ENCODE measurements around the gene NAXE.

The NAXE gene

GRCh38 chr1:156619582-156619955 is 28.0 kb downstream of the NAXE start:
- peaks cover 93% of the 10 kb centered on the region for H3K27me3 ChIP-seq (replicated peaks; ENCODE audit: insufficient read depth, low read length)
- H3K4me2 ChIP-seq (ENCODE audit: low read depth, low read length) = no peak overlapping the region
- H3F3A ChIP-seq (ENCODE audit: insufficient read depth, low read length) = no peaks in the 10 kb centered on the region
- no peak overlapping the region for H2AFZ ChIP-seq (ENCODE audit: low read length)
- no peak for TF ChIP-seq EZH2 (optimal IDR thresholded peaks at IDR 0.05; ENCODE audit: low read depth, low read length)
- no peak for TF ChIP-seq EZH2phosphoT487 (IDR thresholded peaks at IDR 0.05; ENCODE audit: low read length)
- no peak for TF ChIP-seq CTCF (IDR thresholded peaks at IDR 0.05; ENCODE audit: low read length)
- H3K4me3 ChIP-seq (ENCODE audit: low read length) = no peak overlapping the region
- 0 out of 2 replicates have a peak, but pooled peaks cover 2% of the 10 kb centered on the region for H4K20me1 ChIP-seq (ENCODE audit: insufficient read depth, low read length)
- H3K9me2 ChIP-seq (replicated peaks; ENCODE audit: insufficient read depth, low read length) = no peaks in the 10 kb centered on the region
- H3K9me3 ChIP-seq (replicated peaks; ENCODE audit: insufficient read depth, low read length) = no peaks in the 10 kb centered on the region
- H3K27ac ChIP-seq (ENCODE audit: low read length) = no peak overlapping the region
- H3K4me1 ChIP-seq (ENCODE audit: low read length) = no peaks in the 10 kb centered on the region
- no peak for DNase-seq
- H3K9ac ChIP-seq (ENCODE audit: low read length) = no peak overlapping the region
- no peaks in the 10 kb centered on the region for H3K36me3 ChIP-seq (replicated peaks; ENCODE audit: insufficient read depth, low read length)
- no peaks in the 10 kb centered on the region for H3K79me2 ChIP-seq (ENCODE audit: low read length)

GRCh38 chr1:156622581-156623297 is 31.2 kb downstream of the NAXE start:
- Histone ChIP-seq H3K9me3 (replicated peaks; ENCODE audit: insufficient read depth, low read length) (no peaks in the 10 kb centered on the region), H2AFZ (ENCODE audit: low read length) (no peak overlapping the region), H3K4me1 (ENCODE audit: low read length) (peaks cover 14% of the 10 kb centered on the region), H3K9me2 (replicated peaks; ENCODE audit: insufficient read depth, low read length) (no peaks in the 10 kb centered on the region), H3K27ac (ENCODE audit: low read length) (no peak overlapping the region), H3K27me3 (replicated peaks; ENCODE audit: insufficient read depth, low read length) (peaks cover 86% of the 10 kb centered on the region), H3K36me3 (replicated peaks; ENCODE audit: insufficient read depth, low read length) (no peaks in the 10 kb centered on the region), H3K4me2 (ENCODE audit: low read depth, low read length) (no peak overlapping the region), H3K9ac (ENCODE audit: low read length) (no peak overlapping the region), H3K4me3 (ENCODE audit: low read length) (no peak overlapping the region), H3F3A (ENCODE audit: insufficient read depth, low read length) (peaks cover 5% of the 10 kb centered on the region; the same call in 1 of the 2 replicates), H4K20me1 (ENCODE audit: insufficient read depth, low read length) (0 out of 2 replicates have a peak, but pooled peaks cover 2% of the 10 kb centered on the region), H3K79me2 (ENCODE audit: low read length) (no peaks in the 10 kb centered on the region)
- TF ChIP-seq CTCF (IDR thresholded peaks at IDR 0.05; ENCODE audit: low read length) (no peak), EZH2 (optimal IDR thresholded peaks at IDR 0.05; ENCODE audit: low read depth, low read length) (no peak), EZH2phosphoT487 (IDR thresholded peaks at IDR 0.05; ENCODE audit: low read length) (no peak)
- no peak for DNase-seq

- H3K27me3 ChIP-seq (replicated peaks; ENCODE audit: insufficient read depth, low read length) = peaks cover 81% of the 10 kb centered on the region
Observed at GRCh38 chr1:156623946-156624813, 32.6 kb downstream of the NAXE start.

More at GRCh38 chr1:156623946-156624813, 32.6 kb downstream of the NAXE start:
- peak; percentile 34 for DNase-seq
- Histone ChIP-seq H3K9me2 (replicated peaks; ENCODE audit: insufficient read depth, low read length) (no peaks in the 10 kb centered on the region), H3K4me3 (ENCODE audit: low read length) (peak overlapping the region; percentile 47), H3K36me3 (replicated peaks; ENCODE audit: insufficient read depth, low read length) (no peaks in the 10 kb centered on the region), H3K9me3 (replicated peaks; ENCODE audit: insufficient read depth, low read length) (no peaks in the 10 kb centered on the region), H3K4me2 (ENCODE audit: low read depth, low read length) (peak overlapping the region; percentile 38; the same call in 1 of the 2 replicates), H3K9ac (ENCODE audit: low read length) (no peak overlapping the region), H3K4me1 (ENCODE audit: low read length) (peaks cover 14% of the 10 kb centered on the region), H4K20me1 (ENCODE audit: insufficient read depth, low read length) (0 out of 2 replicates have a peak, but pooled peaks cover 2% of the 10 kb centered on the region), H3F3A (ENCODE audit: insufficient read depth, low read length) (peaks cover 5% of the 10 kb centered on the region; the same call in 1 of the 2 replicates), H3K27ac (ENCODE audit: low read length) (no peak overlapping the region), H2AFZ (ENCODE audit: low read length) (no peak overlapping the region), H3K79me2 (ENCODE audit: low read length) (no peaks in the 10 kb centered on the region)
- TF ChIP-seq EZH2 (optimal IDR thresholded peaks at IDR 0.05; ENCODE audit: low read depth, low read length) (no peak), CTCF (IDR thresholded peaks at IDR 0.05; ENCODE audit: low read length) (peak; percentile 49), EZH2phosphoT487 (IDR thresholded peaks at IDR 0.05; ENCODE audit: low read length) (no peak)

Data from MM.1S (cell line).